Measurements from ENCODE around the gene NPEPPS.
"Not testable (repeated sequence)": the region's sequence is repeated elsewhere in the genome, so short reads cannot be mapped to it uniquely, and the experiment has no call there.

DNA sequence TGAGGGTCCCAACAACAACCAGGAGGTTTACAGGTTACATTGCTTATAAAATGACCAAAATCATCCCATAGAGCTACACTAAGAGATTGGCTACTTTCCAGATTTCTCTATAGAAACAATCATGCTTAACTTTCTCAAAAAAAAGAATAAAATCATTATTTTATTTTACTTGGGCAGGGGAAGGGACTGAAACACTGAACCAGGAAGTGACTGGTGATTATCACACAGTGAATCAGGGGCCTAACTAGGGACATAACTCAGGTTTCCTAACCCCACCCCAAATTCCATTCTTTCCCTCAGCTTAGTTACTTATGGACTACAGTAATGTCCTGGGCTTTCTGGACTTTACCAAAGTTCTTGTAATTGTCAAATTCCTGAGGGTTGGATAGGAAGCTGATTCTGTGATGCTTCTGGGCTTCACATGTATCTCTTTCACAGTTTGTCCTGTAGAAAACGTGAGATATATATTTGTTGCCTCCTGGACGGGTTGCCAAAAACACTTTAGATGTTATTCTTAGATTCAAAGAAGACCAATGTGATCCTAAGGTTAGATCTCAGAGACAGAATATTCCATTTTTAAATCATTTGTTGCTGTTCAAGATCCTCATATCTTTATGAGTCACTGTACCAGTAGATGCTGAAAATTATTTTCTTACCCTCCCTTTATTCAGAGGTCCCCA lies 28.0 kb upstream of the NPEPPS start:
- TF ChIP-seq, protein P1, sequence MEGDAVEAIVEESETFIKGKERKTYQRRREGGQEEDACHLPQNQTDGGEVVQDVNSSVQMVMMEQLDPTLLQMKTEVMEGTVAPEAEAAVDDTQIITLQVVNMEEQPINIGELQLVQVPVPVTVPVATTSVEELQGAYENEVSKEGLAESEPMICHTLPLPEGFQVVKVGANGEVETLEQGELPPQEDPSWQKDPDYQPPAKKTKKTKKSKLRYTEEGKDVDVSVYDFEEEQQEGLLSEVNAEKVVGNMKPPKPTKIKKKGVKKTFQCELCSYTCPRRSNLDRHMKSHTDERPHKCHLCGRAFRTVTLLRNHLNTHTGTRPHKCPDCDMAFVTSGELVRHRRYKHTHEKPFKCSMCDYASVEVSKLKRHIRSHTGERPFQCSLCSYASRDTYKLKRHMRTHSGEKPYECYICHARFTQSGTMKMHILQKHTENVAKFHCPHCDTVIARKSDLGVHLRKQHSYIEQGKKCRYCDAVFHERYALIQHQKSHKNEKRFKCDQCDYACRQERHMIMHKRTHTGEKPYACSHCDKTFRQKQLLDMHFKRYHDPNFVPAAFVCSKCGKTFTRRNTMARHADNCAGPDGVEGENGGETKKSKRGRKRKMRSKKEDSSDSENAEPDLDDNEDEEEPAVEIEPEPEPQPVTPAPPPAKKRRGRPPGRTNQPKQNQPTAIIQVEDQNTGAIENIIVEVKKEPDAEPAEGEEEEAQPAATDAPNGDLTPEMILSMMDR (conservative IDR thresholded peaks at IDR 0.05; ENCODE audit: low read depth, low read length) = not testable (repeated sequence)
- not testable (repeated sequence) for TF ChIP-seq EZH2 (IDR thresholded peaks at IDR 0.05; ENCODE audit: borderline replicate concordance, low read depth, low read length, poor library complexity, severe bottlenecking)

Measured in A673 (cell line).